HEK293T (cell line): Measurements from ENCODE around the gene PLA2G2D.

Source experiments
- CTCF ChIA-PET: fragments of 350-600 bp; formaldehyde crosslinking; extraction: SDS; loops from one replicate; lab custom pipeline; 2021; ENCODE audit warnings: antibody characterized with exemption, inconsistent platforms; lab: Yijun Ruan, JAX
- POLR2A ChIA-PET: fragments of 350-600 bp; formaldehyde crosslinking; extraction: SDS; loops from one replicate; lab custom pipeline; 2020; ENCODE audit warnings: antibody characterized with exemption, inconsistent platforms; lab: Yijun Ruan, JAX
- DNase-seq: peaks from one replicate; pipeline ENCODE4 v3.0.0; 2012; ENCODE audit warnings: mixed read lengths; ENCODE audit errors: extremely low spot score
- ARNT ChIP-seq: fragments of 450-650 bp; IDR thresholded peaks from 2 replicates; pipeline ENCODE4 v1.6.1; 2017; ENCODE audit warnings: mild to moderate bottlenecking
- BHLHE40 ChIP-seq: fragments of 450-650 bp; IDR thresholded peaks from 2 replicates; pipeline ENCODE4 v1.6.1; 2016; ENCODE audit warnings: mild to moderate bottlenecking, moderate library complexity, borderline replicate concordance
- CTBP1 ChIP-seq: fragments of 450-650 bp; IDR thresholded peaks from 2 replicates; pipeline ENCODE4 v1.6.1; 2016; ENCODE audit warnings: borderline replicate concordance
- ELF4 ChIP-seq: fragments of 450-650 bp; IDR thresholded peaks from 2 replicates; pipeline ENCODE4 v1.6.1; 2017; ENCODE audit warnings: antibody characterized with exemption
- FOXA1 ChIP-seq: fragments of 450-650 bp; IDR thresholded peaks from 2 replicates; pipeline ENCODE4 v1.6.1; 2016; ENCODE audit warnings: mild to moderate bottlenecking
- FOXK2 ChIP-seq: fragments of 450-650 bp; IDR thresholded peaks from 2 replicates; pipeline ENCODE4 v1.6.1; 2016; ENCODE audit warnings: mild to moderate bottlenecking
- FOXM1 ChIP-seq: fragments of 450-650 bp; IDR thresholded peaks from 2 replicates; pipeline ENCODE4 v1.6.1; 2017; ENCODE audit warnings: mild to moderate bottlenecking, borderline replicate concordance
- HDGF ChIP-seq: fragments of 450-650 bp; IDR thresholded peaks from 2 replicates; pipeline ENCODE4 v1.6.1; 2017; ENCODE audit warnings: antibody characterized with exemption, borderline replicate concordance
- L3MBTL2 ChIP-seq: fragments of 450-650 bp; conservative IDR thresholded peaks from 2 replicates; pipeline ENCODE4 v1.6.1; 2016; ENCODE audit warnings: mild to moderate bottlenecking
- LEF1 ChIP-seq: fragments of 450-650 bp; IDR thresholded peaks from 2 replicates; pipeline ENCODE4 v1.6.1; 2017; ENCODE audit warnings: mild to moderate bottlenecking, borderline replicate concordance
- NFRKB ChIP-seq: fragments of 450-650 bp; IDR thresholded peaks from 2 replicates; pipeline ENCODE4 v1.6.1; 2016; ENCODE audit warnings: mild to moderate bottlenecking, moderate library complexity
- SP1 ChIP-seq: fragments of 450-650 bp; IDR thresholded peaks from 2 replicates; pipeline ENCODE4 v1.6.1; 2017
- SUZ12 ChIP-seq: fragments of 450-650 bp; IDR thresholded peaks from 2 replicates; pipeline ENCODE4 v1.6.1; 2016; ENCODE audit warnings: mild to moderate bottlenecking
- TARDBP ChIP-seq: fragments of 450-650 bp; IDR thresholded peaks from 2 replicates; pipeline ENCODE4 v1.6.1; 2016
- ZNF384 ChIP-seq: fragments of 450-650 bp; IDR thresholded peaks from 2 replicates; pipeline ENCODE4 v1.6.1; 2016
- TF ChIP-seq, protein P1 (sequence below): fragments of 450-650 bp; IDR thresholded peaks from 2 replicates; pipeline ENCODE4 v1.6.1; 2016

The PLA2G2D gene

DNA sequence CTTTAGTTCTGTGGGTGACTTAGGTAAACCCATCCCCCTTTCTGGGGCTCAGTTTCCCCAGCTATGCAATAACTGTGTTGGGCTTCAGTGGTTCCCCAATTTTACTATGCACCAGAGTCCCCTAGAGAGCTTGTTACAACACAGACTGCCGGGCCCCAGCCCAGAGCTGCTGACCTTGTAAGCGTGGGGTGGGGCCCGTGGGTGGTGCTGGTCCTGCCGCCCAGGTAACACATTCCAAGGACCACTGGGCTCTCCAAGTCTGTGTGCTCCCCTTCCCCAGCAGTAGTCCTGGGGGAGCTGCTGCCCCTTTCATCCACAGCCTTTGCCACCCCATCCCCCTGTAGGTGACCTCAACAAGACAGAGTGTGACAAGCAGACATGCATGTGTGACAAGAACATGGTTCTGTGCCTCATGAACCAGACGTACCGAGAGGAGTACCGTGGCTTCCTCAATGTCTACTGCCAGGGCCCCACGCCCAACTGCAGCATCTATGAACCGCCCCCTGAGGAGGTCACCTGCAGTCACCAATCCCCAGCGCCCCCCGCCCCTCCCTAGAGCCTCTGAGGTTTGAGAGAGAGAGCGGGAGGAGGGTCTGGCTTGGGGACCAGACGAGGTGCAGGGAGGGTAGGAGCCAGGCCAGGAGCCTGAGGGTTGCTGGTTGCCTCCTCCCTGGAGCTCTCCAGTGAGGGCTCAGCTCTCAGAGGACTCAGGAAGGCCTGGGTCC lies 28.7 kb upstream of the PLA2G2D start:
- TF ChIP-seq SUZ12 (no peak), FOXK2 (no peak), TARDBP (no peak), FOXA1 (no peak), ARNT (no peak), FOXM1 (no peak), LEF1 (no peak), SP1 (no peak), ELF4 (no peak), BHLHE40 (no peak), L3MBTL2 (no peak), NFRKB (no peak), ZNF384 (no peak), HDGF (no peak)
- TF ChIP-seq, protein P1, sequence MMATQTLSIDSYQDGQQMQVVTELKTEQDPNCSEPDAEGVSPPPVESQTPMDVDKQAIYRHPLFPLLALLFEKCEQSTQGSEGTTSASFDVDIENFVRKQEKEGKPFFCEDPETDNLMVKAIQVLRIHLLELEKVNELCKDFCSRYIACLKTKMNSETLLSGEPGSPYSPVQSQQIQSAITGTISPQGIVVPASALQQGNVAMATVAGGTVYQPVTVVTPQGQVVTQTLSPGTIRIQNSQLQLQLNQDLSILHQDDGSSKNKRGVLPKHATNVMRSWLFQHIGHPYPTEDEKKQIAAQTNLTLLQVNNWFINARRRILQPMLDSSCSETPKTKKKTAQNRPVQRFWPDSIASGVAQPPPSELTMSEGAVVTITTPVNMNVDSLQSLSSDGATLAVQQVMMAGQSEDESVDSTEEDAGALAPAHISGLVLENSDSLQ: no peak
- DNase-seq: no peak
- ChIA-PET CTCF (no interaction called here), POLR2A (no interaction called here)

DNA sequence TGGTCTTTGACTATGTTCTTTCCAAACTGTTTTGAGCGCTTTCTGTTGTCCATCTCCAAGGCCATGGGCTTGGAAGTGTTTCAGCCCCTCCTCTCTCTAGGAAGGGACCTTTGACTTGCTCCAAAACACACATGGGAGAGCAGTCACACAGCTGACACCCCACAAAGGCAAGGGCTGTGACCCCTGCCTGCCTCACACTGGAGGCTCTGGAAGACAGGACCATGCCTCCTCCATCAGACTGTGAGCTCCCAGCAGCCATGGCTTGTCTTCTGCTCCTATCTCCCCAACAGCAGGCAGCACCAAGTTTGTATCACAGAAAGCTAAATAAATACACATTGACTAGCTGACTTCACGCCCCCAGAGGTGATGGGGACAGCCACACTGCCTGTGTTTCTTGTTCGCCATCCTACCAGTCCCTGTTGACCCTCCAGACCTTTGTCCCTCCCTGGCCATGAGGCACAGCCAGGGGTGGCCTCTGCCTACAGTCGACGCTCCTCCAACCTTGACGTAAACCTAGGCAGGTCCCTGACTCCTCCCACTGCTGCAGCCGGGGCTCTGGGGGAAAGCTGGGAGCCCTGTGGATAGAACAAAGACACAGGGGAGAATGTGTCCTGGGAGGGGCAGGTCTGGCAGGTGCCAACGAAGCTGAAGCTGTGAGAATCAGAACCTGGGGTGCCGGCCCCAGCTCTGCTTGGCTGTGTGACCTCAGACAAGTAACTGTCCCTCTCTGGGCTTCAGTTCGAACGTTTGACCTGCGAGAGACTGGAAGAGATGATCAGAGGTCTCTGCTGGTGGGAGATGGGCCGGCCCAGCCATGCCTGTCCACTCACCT lies 24.6 kb upstream of the PLA2G2D start:
- TF ChIP-seq ELF4 (no peak), BHLHE40 (no peak), FOXA1 (no peak), L3MBTL2 (no peak), LEF1 (no peak)
- POLR2A ChIA-PET: no interaction called here
- CTCF ChIA-PET: interaction anchor here (0.6 to 1.3 kb wide), 2 partner anchors 8 to 169 kb away, joined by 3 to 5 read pairs; no protein-coding TSS in a partner anchor
- DNase-seq: no peak

DNA sequence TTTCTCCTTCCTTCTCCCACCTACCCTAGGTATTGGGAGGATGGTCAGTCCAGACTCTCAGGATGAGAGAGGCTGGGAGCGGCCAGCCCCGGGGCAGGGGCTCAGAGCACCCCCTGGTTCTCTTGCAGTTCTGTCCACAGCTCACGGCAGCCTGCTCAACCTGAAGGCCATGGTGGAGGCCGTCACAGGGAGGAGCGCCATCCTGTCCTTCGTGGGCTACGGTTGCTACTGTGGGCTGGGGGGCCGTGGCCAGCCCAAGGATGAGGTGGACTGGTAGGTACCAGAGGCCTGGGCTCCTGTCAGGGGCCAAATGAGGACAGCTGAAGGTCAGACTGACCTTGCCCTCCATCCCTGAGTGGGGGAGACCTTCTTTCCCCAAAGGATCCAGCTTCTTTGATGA lies 24.0 kb upstream of the PLA2G2D start:
- TF ChIP-seq SUZ12 (no peak), L3MBTL2 (no peak), ELF4 (no peak), CTBP1 (no peak), LEF1 (no peak), ARNT (no peak), NFRKB (no peak), ZNF384 (no peak), TARDBP (no peak), HDGF (no peak), FOXA1 (no peak), BHLHE40 (no peak)
- TF ChIP-seq, protein P1: no peak
- ChIA-PET CTCF (interaction anchor here (0.6 to 1.3 kb wide), 2 partner anchors 9 to 168 kb away, joined by 3 to 5 read pairs; no protein-coding TSS in a partner anchor), POLR2A (no interaction called here)
- DNase-seq: no peak

DNA sequence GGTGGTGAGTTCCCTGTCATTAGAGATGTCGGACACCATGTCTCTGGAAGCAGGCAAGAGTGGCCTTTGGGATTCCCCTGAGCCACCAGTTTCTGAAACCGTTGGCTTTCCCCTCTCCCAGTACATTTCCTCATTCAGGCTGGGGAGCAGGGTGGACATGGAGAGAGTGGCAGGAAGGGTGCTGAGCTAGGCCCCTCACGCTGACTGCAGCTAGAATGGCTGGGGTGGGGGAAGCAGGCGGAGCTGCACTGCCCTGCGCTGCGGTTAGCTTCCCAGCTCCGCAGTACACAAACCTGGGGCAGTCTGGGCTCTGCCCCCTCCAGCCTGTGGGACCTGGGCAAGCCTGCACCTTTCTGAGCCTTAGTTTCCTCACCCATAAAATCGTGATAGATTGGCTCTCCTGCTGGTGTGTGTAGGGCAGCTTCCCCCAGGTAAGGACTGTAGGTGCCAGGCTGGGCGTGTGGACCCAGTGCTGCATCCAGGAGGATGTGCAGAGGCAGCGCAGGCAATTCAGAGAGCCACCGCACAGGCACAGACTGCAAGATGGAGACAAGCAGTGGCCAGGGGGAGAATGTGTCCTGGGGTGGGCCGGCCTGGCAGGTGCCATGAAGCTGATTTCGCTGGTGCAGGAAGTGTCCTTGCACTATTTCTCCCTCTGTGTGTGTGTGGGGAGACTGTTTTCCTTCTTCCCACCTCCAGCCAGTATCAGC lies 22.8 kb upstream of the PLA2G2D start:
- CTCF ChIA-PET: no interaction called here

DNA sequence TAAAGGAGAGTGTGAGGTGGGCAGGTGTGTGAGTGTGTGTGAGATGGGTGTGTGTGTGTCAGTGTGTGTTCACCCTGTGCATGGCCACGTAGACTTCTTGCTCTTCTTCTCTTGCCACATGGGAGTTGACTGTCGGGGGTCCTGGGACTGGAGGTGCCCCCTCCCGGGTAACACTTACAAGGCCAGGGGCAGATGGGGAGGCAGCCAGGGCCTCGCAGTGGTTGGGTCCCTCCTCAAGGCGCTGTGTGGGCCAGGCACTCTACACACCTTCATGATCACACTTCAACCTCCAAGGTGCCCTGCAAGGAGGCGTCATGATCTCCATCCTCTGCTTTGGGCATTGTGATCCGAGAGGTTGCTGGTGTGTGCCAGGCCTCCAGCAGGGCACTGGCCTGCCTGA lies 22.1 kb upstream of the PLA2G2D start:
- POLR2A ChIA-PET: no interaction called here
- TF ChIP-seq ZNF384: no peak
- TF ChIP-seq LEF1: no peak
- no peak for TF ChIP-seq FOXA1
- no peak for TF ChIP-seq SP1
- no peak for TF ChIP-seq NFRKB
- CTCF ChIA-PET: no interaction called here

More for the DNA sequence above, 22.8 kb upstream of the PLA2G2D start:
- no peak for TF ChIP-seq ELF4
- no peak for TF ChIP-seq BHLHE40
- TF ChIP-seq HDGF: no peak
- no peak for TF ChIP-seq FOXA1
- TF ChIP-seq TARDBP: no peak
- TF ChIP-seq ZNF384: no peak
- no peak for TF ChIP-seq FOXK2
- TF ChIP-seq LEF1: no peak
- TF ChIP-seq, protein P1: no peak
- TF ChIP-seq FOXM1: no peak
- TF ChIP-seq SP1: no peak
- TF ChIP-seq ARNT: no peak
- no peak for TF ChIP-seq SUZ12
- TF ChIP-seq CTBP1: no peak
- TF ChIP-seq NFRKB: no peak
- TF ChIP-seq L3MBTL2: no peak
- DNase-seq: no peak
- POLR2A ChIA-PET: no interaction called here

More for the DNA sequence above, 22.1 kb upstream of the PLA2G2D start:
- no peak for DNase-seq
